Loucy (cell line): ENCODE measurements around the gene TRABD2B.

ENCODE experiments used
- CTCF ChIP-seq: fragments of 200-600 bp; sonication (generic); conservative IDR thresholded peaks from 2 replicates; pipeline ENCODE4 v1.5.1; 2014; ENCODE audit warnings: mild to moderate bottlenecking, antibody characterized with exemption, low read length
- EZH2phosphoT487 ChIP-seq: fragments of 200-600 bp; IDR thresholded peaks from 2 replicates; pipeline ENCODE4 v1.6.1; 2018; ENCODE audit warnings: antibody characterized with exemption, mild to moderate bottlenecking, moderate library complexity, borderline replicate concordance

GRCh38 chr1:47812904-47813514 is 184.2 kb downstream of the TRABD2B start:
- no peak for TF ChIP-seq CTCF
- TF ChIP-seq EZH2phosphoT487 = no peak
